HEK293 (cell line): ENCODE data around the gene C1orf21.

Source experiments
- CTCF ChIA-PET: fragments of 350-600 bp; formaldehyde crosslinking; extraction: SDS; loops from one replicate; lab custom pipeline; 2021; ENCODE audit warnings: antibody characterized with exemption; lab: Yijun Ruan, JAX
- POLR2A ChIA-PET: fragments of 300-600 bp; formaldehyde crosslinking; extraction: SDS; loops from one replicate; lab custom pipeline; 2020; ENCODE audit warnings: antibody characterized with exemption, inconsistent platforms; lab: Yijun Ruan, JAX
- H3K27ac ChIP-seq: fragments of 200-500 bp; sonication (Bioruptor generic); 2 replicates; pipeline ENCODE4 v1.5.1; 2014; ENCODE audit warnings: low read depth, low read length, control low read depth, inconsistent platforms; ENCODE audit errors: extremely low read depth
- H3K36me3 ChIP-seq, 2 experiments: fragments of 200-500 bp in 1 of 2; sonication (Bioruptor generic) in 1 of 2; 1 replicate in 1 of 2; 2 replicates in 1 of 2; pipeline ENCODE4 v1.5.1; 2014 to 2017; ENCODE audit warnings: inconsistent platforms in 2 of 2, low read length in 2 of 2; ENCODE audit not compliant: control insufficient read depth in 2 of 2, insufficient read depth in 1 of 2
- H3K4me1 ChIP-seq: fragments of 200-500 bp; sonication (Bioruptor generic); 2 replicates; pipeline ENCODE4 v1.5.1; 2014; ENCODE audit warnings: mild to moderate bottlenecking, low read length, inconsistent platforms; ENCODE audit not compliant: control insufficient read depth, insufficient read depth
- H3K4me3 ChIP-seq: 2 replicates; pipeline ENCODE4 v1.5.1; 2011; ENCODE audit warnings: low read depth, mild to moderate bottlenecking, control low read depth, low read length, moderate library complexity
- H3K9me3 ChIP-seq: fragments of 200-500 bp; sonication (Bioruptor generic); 2 replicates; pipeline ENCODE4 v1.5.1; 2014; ENCODE audit warnings: low read depth, low read length, inconsistent platforms; ENCODE audit not compliant: control insufficient read depth, insufficient read depth
- GLIS2 ChIP-seq: fragments of 450-650 bp; formaldehyde crosslinking; IDR thresholded peaks from 2 replicates; pipeline ENCODE4 v1.5.1; 2016; ENCODE audit warnings: missing biosample characterization, missing genetic modification characterization
- HOXD13 ChIP-seq: sonication (generic); formaldehyde crosslinking; IDR thresholded peaks from 2 replicates; pipeline ENCODE4 v1.8.0; 2022; ENCODE audit warnings: missing genetic modification reagents, borderline replicate concordance
- IKZF3 ChIP-seq: fragments of 450-650 bp; IDR thresholded peaks from 2 replicates; pipeline ENCODE4 v1.5.0; 2018; ENCODE audit warnings: missing biosample characterization, mild to moderate bottlenecking, missing genetic modification characterization, moderate library complexity
- KLF7 ChIP-seq: fragments of 450-650 bp; formaldehyde crosslinking; IDR thresholded peaks from 2 replicates; pipeline ENCODE4 v1.5.1; 2016; ENCODE audit warnings: missing biosample characterization, missing genetic modification characterization, borderline replicate concordance
- PRDM2 ChIP-seq: fragments of 450-650 bp; formaldehyde crosslinking; IDR thresholded peaks from 2 replicates; pipeline ENCODE4 v1.5.1; 2016; ENCODE audit warnings: missing biosample characterization, missing genetic modification characterization, borderline replicate concordance
- REST ChIP-seq: fragments of 450-650 bp; formaldehyde crosslinking; IDR thresholded peaks from 2 replicates; pipeline ENCODE4 v1.5.1; 2016; ENCODE audit warnings: missing biosample characterization, missing genetic modification characterization
- ZFP37 ChIP-seq: fragments of 450-650 bp; formaldehyde crosslinking; IDR thresholded peaks from 2 replicates; pipeline ENCODE4 v1.5.1; 2016; ENCODE audit warnings: missing biosample characterization, missing genetic modification characterization
- ZNF140 ChIP-seq: fragments of 450-650 bp; formaldehyde crosslinking; IDR thresholded peaks from 2 replicates; pipeline ENCODE4 v1.5.1; 2016; ENCODE audit warnings: missing biosample characterization, missing genetic modification characterization
- ZNF221 ChIP-seq: fragments of 450-650 bp; formaldehyde crosslinking; IDR thresholded peaks from 2 replicates; pipeline ENCODE4 v1.5.1; 2017; ENCODE audit warnings: missing biosample characterization, missing genetic modification characterization, borderline replicate concordance
- ZNF280C ChIP-seq: fragments of 450-650 bp; formaldehyde crosslinking; IDR thresholded peaks from 2 replicates; pipeline ENCODE4 v1.5.1; 2016; ENCODE audit warnings: missing biosample characterization, missing genetic modification characterization
- ZNF335 ChIP-seq: fragments of 450-650 bp; formaldehyde crosslinking; conservative IDR thresholded peaks from 2 replicates; pipeline ENCODE4 v1.5.1; 2016; ENCODE audit warnings: missing biosample characterization, missing genetic modification characterization
- ZNF350 ChIP-seq: fragments of 450-650 bp; formaldehyde crosslinking; IDR thresholded peaks from 2 replicates; pipeline ENCODE4 v1.5.0; 2017; ENCODE audit warnings: missing biosample characterization, mild to moderate bottlenecking, missing genetic modification characterization
- ZNF404 ChIP-seq: fragments of 450-650 bp; formaldehyde crosslinking; IDR thresholded peaks from 2 replicates; pipeline ENCODE4 v1.5.1; 2017; ENCODE audit warnings: missing biosample characterization, missing genetic modification characterization
- ZNF416 ChIP-seq: fragments of 450-650 bp; formaldehyde crosslinking; IDR thresholded peaks from 2 replicates; pipeline ENCODE4 v1.5.1; 2016; ENCODE audit warnings: missing biosample characterization, missing genetic modification characterization
- ZNF513 ChIP-seq: fragments of 450-650 bp; IDR thresholded peaks from 2 replicates; pipeline ENCODE4 v1.5.1; 2018; ENCODE audit warnings: missing biosample characterization, missing genetic modification characterization
- ZNF560 ChIP-seq: fragments of 450-650 bp; formaldehyde crosslinking; IDR thresholded peaks from 2 replicates; pipeline ENCODE4 v1.5.1; 2017; ENCODE audit warnings: missing biosample characterization, missing genetic modification characterization, borderline replicate concordance
- ZNF76 ChIP-seq: fragments of 450-650 bp; formaldehyde crosslinking; IDR thresholded peaks from 2 replicates; pipeline ENCODE4; 2016; ENCODE audit warnings: low read depth, missing biosample characterization, missing genetic modification characterization, borderline replicate concordance
- ZSCAN23 ChIP-seq: fragments of 450-650 bp; formaldehyde crosslinking; IDR thresholded peaks from 2 replicates; pipeline ENCODE4 v1.5.1; 2016; ENCODE audit warnings: missing biosample characterization, missing genetic modification characterization
- ZXDB ChIP-seq: fragments of 450-650 bp; formaldehyde crosslinking; IDR thresholded peaks from 2 replicates; pipeline ENCODE4 v1.5.1; 2016; ENCODE audit warnings: missing biosample characterization, missing genetic modification characterization

Gene C1orf21

GRCh38 chr1:184530226-184530625, 143.4 kb downstream of the C1orf21 start:
- Histone ChIP-seq H3K4me3 (no peak overlapping the region), H3K27ac (no peak overlapping the region), H3K9me3 (no peaks in the 10 kb centered on the region), H3K36me3 (no peaks in the 10 kb centered on the region), H3K4me1 (no peaks in the 10 kb centered on the region)
- ChIA-PET CTCF (no interaction called here), POLR2A (interaction anchor here (1.1 kb wide), 1 partner anchor 10 kb away, joined by 3 read pairs; no protein-coding TSS in a partner anchor)
- TF ChIP-seq ZNF513 = peak; percentile 85
- no peak for TF ChIP-seq ZNF76 (tag by site-specific recombination)

- H3K4me1 ChIP-seq = no peaks in the 10 kb centered on the region
- no peak overlapping the region for H3K27ac ChIP-seq
- H3K9me3 ChIP-seq = no peaks in the 10 kb centered on the region
- CTCF ChIA-PET = interaction anchor here (0.8 kb wide), 1 partner anchor 32 kb away, joined by 3 read pairs; no protein-coding TSS in a partner anchor
- H3K4me3 ChIP-seq = no peak overlapping the region
- POLR2A ChIA-PET = no interaction called here
- TF ChIP-seq ZNF221 (no peak), ZNF404 (tag by site-specific recombination) (no peak), ZNF280C (tag by site-specific recombination) (no peak), GLIS2 (tag by site-specific recombination) (no peak), IKZF3 (tag by site-specific recombination) (no peak), KLF7 (tag by site-specific recombination) (no peak), ZNF560 (tag by site-specific recombination) (no peak), ZSCAN23 (tag by site-specific recombination) (no peak), ZFP37 (no peak), ZNF140 (tag by site-specific recombination) (no peak)
- peaks cover 0 to 3% of the 10 kb centered on the region in 2 experiments; a peak in 1 of 3 replicates for H3K36me3 ChIP-seq
Measured at GRCh38 chr1:184531296-184531695, 144.5 kb downstream of the C1orf21 start.

- no peak overlapping the region for H3K27ac ChIP-seq
- H3K4me3 ChIP-seq = no peak overlapping the region
- CTCF ChIA-PET = no interaction called here
- POLR2A ChIA-PET = interaction anchor here (1.0 kb wide), 1 partner anchor 145 kb away, joined by 3 read pairs; the partner anchor contains the start of gene C1orf21
- no peaks in the 10 kb centered on the region for H3K9me3 ChIP-seq
- peaks cover 0 to 4% of the 10 kb centered on the region in 2 experiments; a peak in 1 of 3 replicates for H3K36me3 ChIP-seq
- no peaks in the 10 kb centered on the region for H3K4me1 ChIP-seq
- no peak for TF ChIP-seq ZNF335 (tag by site-specific recombination)
- TF ChIP-seq ZNF350 (tag by site-specific recombination) = no peak
- TF ChIP-seq REST (tag by site-specific recombination) = no peak
- TF ChIP-seq PRDM2 (tag by site-specific recombination) = no peak
- no peak for TF ChIP-seq ZXDB (tag by site-specific recombination)
- no peak for TF ChIP-seq HOXD13 (CRISPR knock-in tag)
- no peak for TF ChIP-seq ZNF416 (tag by site-specific recombination)
Measured at GRCh38 chr1:184532199-184532598, 145.4 kb downstream of the C1orf21 start.
